OCI-LY1 (cell line): ENCODE results near the gene ANKS1A.

Source experiments
- H2AFZ ChIP-seq: fragments of 200-600 bp; sonication (generic), shearing (Covaris generic); 2 replicates; pipeline ENCODE4 v1.6.0; 2014; ENCODE audit warnings: antibody characterized with exemption, mild to moderate bottlenecking, low read length
- H3F3A ChIP-seq: fragments of 200-600 bp; sonication (generic), shearing (Covaris generic); 2 replicates; pipeline ENCODE4 v1.6.0; 2014; ENCODE audit warnings: mild to moderate bottlenecking, antibody characterized with exemption, low read length, moderate library complexity; ENCODE audit not compliant: insufficient read depth
- H3K27ac ChIP-seq: fragments of 200-600 bp; sonication (generic); 2 replicates; pipeline ENCODE4 v1.5.1; 2014; ENCODE audit warnings: low read length, mixed run types, mild to moderate bottlenecking, low read depth; ENCODE audit not compliant: poor library complexity, severe bottlenecking
- H3K27me3 ChIP-seq: fragments of 200-600 bp; sonication (generic); 2 replicates; pipeline ENCODE4 v1.6.0; 2014; ENCODE audit warnings: antibody characterized with exemption, mild to moderate bottlenecking, low read length, moderate library complexity; ENCODE audit not compliant: insufficient read depth
- H3K36me3 ChIP-seq: fragments of 200-600 bp; sonication (generic); 2 replicates; pipeline ENCODE4 v1.6.1; 2014; ENCODE audit warnings: mild to moderate bottlenecking, antibody characterized with exemption, low read length, moderate library complexity, mixed read lengths; ENCODE audit not compliant: insufficient read depth
- H3K4me1 ChIP-seq: fragments of 200-600 bp; sonication (generic); 2 replicates; pipeline ENCODE4 v1.5.1; 2014; ENCODE audit warnings: mild to moderate bottlenecking, low read length, moderate library complexity; ENCODE audit not compliant: insufficient read depth, severe bottlenecking
- H3K4me2 ChIP-seq: fragments of 200-600 bp; sonication (generic), shearing (Covaris generic); 2 replicates; pipeline ENCODE4 v1.6.1; 2014; ENCODE audit warnings: low read length
- H3K4me3 ChIP-seq: fragments of 200-600 bp; sonication (generic); 2 replicates; pipeline ENCODE4 v1.5.1; 2014; ENCODE audit warnings: low read length, low read depth, mild to moderate bottlenecking, mixed read lengths; ENCODE audit not compliant: poor library complexity, severe bottlenecking
- H3K79me2 ChIP-seq: fragments of 200-600 bp; shearing (Covaris generic); 2 replicates; pipeline ENCODE4 v1.6.1; 2016; ENCODE audit warnings: mixed run types, low read length, mixed read lengths; ENCODE audit not compliant: insufficient read depth
- H3K9ac ChIP-seq: fragments of 200-600 bp; sonication (generic), shearing (Covaris generic); 2 replicates; pipeline ENCODE4 v1.6.1; 2014; ENCODE audit warnings: mild to moderate bottlenecking, low read length, mixed read lengths
- H3K9me2 ChIP-seq: fragments of 200-600 bp; sonication (generic), shearing (Covaris generic); 2 replicates; pipeline ENCODE4 v1.6.1; 2014; ENCODE audit warnings: low read depth, mild to moderate bottlenecking, low read length, mixed read lengths
- H3K9me3 ChIP-seq: fragments of 200-600 bp; shearing (Covaris generic); 2 replicates; pipeline ENCODE4 v1.6.1; 2014; ENCODE audit warnings: low read length, mixed read lengths
- H4K20me1 ChIP-seq: fragments of 200-600 bp; sonication (generic), shearing (Covaris generic); 2 replicates; pipeline ENCODE4 v1.6.0; 2016; ENCODE audit warnings: mild to moderate bottlenecking, low read length; ENCODE audit not compliant: insufficient read depth
- CTCF ChIP-seq: fragments of 200-600 bp; sonication (generic), shearing (Covaris generic); IDR thresholded peaks from 2 replicates; pipeline ENCODE4 v1.5.1; 2017; ENCODE audit warnings: mild to moderate bottlenecking, antibody characterized with exemption, low read length, moderate library complexity, mixed read lengths
- EZH2 ChIP-seq: fragments of 200-600 bp; sonication (generic), shearing (Covaris generic); IDR thresholded peaks from 2 replicates; pipeline ENCODE4 v1.8.0; 2017; ENCODE audit warnings: borderline replicate concordance, mixed run types, mild to moderate bottlenecking, antibody characterized with exemption, low read length, moderate library complexity, mixed read lengths

Gene ANKS1A

DNA sequence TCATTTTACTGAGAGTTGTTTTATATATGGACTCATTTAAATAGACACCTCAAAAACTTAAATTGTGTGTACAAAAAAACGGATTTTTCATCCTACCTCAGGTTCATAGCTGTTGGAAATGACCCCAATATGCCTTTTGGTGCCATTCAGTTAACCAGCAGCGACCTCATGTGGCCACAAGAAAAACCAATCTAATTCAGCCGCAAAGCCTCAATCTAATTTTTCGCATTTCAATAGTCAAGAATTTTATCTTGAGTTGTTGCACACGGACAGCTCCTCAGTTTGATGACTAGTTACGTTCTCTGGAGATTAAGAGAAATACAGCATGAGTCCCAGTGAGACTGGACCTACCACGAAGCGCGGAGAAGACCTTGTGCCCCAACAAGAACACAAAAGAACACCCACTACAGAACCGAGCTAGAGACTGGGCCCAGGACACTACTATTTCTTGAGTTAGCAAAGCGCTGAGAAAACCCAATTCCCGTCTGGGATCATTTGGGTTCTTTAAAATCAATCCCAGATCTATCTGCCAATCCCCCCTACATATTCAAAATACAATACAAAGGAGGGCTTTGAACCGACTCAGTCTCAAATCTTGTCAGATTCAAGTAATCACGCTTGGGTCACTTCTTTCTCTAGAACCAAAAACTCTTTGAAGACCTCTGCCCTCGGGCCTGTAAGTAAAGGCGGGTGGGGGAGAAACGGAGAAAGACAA is 251.0 kb downstream of the ANKS1A start:
- Histone ChIP-seq H3F3A (no peaks in the 10 kb centered on the region), H3K79me2 (no peaks in the 10 kb centered on the region), H4K20me1 (no peaks in the 10 kb centered on the region), H3K27ac (no peak overlapping the region), H3K9ac (no peak overlapping the region), H3K4me3 (no peak overlapping the region), H3K36me3 (no peaks in the 10 kb centered on the region), H3K27me3 (peaks cover 5% of the 10 kb centered on the region), H2AFZ (no peak overlapping the region), H3K4me2 (no peak overlapping the region), H3K4me1 (peaks cover 12% of the 10 kb centered on the region), H3K9me2 (no peaks in the 10 kb centered on the region), H3K9me3 (no peaks in the 10 kb centered on the region)
- TF ChIP-seq CTCF (peak; percentile 93), EZH2 (no peak)

DNA sequence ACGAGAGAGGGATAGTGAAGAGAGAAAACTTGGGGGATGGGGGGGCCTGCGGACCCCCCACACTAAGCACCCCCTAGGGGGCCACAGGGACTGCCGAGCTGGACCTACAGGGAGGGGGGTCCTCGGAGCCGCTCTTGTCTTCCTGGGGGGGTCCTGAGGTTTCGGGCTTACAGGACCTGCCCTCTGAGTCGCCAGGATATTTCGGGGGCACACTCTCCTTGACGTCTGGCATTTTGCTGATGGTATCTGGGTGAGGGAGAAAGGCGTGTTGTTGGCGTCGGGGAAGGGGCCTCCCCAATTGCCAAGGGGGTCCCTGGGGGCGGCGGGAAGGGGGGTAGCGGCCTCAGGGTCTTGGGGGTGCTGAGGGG is 251.6 kb downstream of the ANKS1A start:
- Histone ChIP-seq H3K9me2 (no peaks in the 10 kb centered on the region), H3K79me2 (no peaks in the 10 kb centered on the region), H3K4me2 (peak overlapping the region; percentile 65; the same call in 1 of the 2 replicates), H4K20me1 (no peaks in the 10 kb centered on the region), H3K36me3 (no peaks in the 10 kb centered on the region), H3K27ac (no peak overlapping the region), H3K4me3 (peak overlapping the region; percentile 49), H3F3A (no peaks in the 10 kb centered on the region), H3K9ac (no peak overlapping the region), H2AFZ (no peak overlapping the region), H3K4me1 (peaks cover 12% of the 10 kb centered on the region), H3K9me3 (no peaks in the 10 kb centered on the region), H3K27me3 (peaks cover 5% of the 10 kb centered on the region)
- TF ChIP-seq CTCF (no peak), EZH2 (no peak)
